OCI-LY3 (cell line): Measurements from ENCODE around the gene TBX4.

Experiments used
- EZH2phosphoT487 ChIP-seq: fragments of 200-600 bp; shearing (Covaris generic); IDR thresholded peaks from 2 replicates; pipeline ENCODE4 v1.6.1; 2018; ENCODE audit warnings: antibody characterized with exemption, mixed run types, low read depth
- TF ChIP-seq, protein P1 (sequence below): fragments of 200-600, 300-600 bp; sonication (generic); IDR thresholded peaks from 2 replicates; pipeline ENCODE4 v1.5.1; 2014; ENCODE audit warnings: antibody characterized with exemption, low read length, low read depth

- TF ChIP-seq, protein P1, sequence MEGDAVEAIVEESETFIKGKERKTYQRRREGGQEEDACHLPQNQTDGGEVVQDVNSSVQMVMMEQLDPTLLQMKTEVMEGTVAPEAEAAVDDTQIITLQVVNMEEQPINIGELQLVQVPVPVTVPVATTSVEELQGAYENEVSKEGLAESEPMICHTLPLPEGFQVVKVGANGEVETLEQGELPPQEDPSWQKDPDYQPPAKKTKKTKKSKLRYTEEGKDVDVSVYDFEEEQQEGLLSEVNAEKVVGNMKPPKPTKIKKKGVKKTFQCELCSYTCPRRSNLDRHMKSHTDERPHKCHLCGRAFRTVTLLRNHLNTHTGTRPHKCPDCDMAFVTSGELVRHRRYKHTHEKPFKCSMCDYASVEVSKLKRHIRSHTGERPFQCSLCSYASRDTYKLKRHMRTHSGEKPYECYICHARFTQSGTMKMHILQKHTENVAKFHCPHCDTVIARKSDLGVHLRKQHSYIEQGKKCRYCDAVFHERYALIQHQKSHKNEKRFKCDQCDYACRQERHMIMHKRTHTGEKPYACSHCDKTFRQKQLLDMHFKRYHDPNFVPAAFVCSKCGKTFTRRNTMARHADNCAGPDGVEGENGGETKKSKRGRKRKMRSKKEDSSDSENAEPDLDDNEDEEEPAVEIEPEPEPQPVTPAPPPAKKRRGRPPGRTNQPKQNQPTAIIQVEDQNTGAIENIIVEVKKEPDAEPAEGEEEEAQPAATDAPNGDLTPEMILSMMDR = no peak
- no peak for TF ChIP-seq EZH2phosphoT487
Measured at GRCh38 chr17:61420745-61421398, 31.4 kb upstream of the TBX4 start.
